CD4-positive, alpha-beta T cell treated with Interleukin-17A for 4 hours (primary cell): Measurements from ENCODE around the gene CDK5R2.

Source experiments
- DNase-seq: peaks from one replicate; pipeline ENCODE4 v3.0.0-alpha.2; 2020; ENCODE audit warnings: mixed read lengths

CDK5R2 gene

DNA sequence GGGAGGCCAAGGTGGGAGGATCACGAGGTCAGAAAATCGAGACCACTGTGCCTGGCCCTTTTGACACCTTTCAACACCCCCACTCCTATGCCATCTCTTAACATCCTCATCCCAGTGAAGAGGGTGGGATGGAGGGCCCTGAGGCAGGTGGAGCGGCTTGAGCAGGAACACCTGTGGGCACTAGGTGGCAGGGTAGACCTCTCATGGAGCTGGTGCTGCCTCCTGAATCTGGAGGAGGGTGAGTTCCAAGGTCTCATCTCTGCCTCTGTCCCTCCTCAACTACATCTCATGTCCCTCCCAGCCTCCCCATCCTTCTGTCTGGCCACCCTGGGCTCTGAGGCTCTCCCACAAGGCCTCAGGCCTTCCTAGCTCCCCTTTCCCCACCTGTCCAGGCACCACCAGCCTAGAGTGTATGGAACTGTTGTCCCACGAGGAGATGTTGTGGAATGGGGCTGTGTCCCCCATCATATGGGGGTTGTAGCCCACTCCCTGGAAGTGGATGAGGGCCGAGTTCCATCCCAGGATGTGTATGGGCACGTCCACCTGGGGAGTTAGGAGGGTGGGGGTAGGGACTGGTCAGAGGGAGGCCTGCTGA lies 50.8 kb downstream of the CDK5R2 start:
- DNase-seq = peak; percentile 20

DNA sequence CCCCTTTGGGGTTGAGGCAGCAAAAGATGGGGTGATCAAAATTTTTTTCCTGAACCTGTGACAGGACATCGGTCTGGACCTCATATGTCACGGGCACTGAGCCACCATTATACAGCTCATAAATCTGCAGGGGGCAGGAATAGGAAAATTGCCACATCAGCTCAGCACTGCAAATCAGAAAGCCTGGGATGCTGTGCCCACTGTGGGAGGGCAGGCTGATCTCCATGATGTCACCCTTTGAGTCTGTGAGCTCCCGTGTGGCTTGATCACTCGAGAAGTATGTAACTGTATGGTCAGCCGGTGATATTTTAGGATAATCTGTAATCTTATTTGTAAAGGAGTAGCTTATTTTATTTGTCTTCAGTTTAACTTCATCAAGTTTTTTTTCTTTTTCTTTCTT lies 51.4 kb downstream of the CDK5R2 start:
- no peak for DNase-seq
